ENCODE data around the gene RFK.

Gene RFK

DNA sequence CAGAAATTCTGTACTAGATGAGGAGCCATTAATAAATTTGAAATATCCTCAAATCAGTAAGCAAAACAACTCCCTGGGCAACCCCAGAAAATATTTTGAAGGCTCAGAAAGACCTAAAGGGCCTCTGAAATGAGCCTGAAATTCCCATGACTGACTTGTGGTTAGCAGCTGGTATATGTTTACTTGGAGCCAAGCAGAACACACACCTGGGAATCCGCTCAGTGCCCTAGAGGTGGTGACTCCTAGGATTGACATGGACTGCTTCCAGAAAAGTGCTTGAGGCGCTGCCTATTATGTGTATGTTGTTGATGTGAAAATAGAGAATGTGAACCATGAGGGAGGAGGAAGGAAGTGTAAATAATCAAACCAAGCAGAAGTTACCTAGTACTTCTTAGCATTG, 14.7 kb downstream of the RFK start:
- no peak for DNase-seq (ENCODE audit: extremely low read depth, low read depth)
- TF ChIP-seq CTCF (IDR thresholded peaks at IDR 0.05; ENCODE audit: low read depth, low read length, missing control alignments) = no peak
- no peak overlapping the region for H3K4me3 ChIP-seq (replicated peaks; ENCODE audit: low read depth, low read length)

DNA sequence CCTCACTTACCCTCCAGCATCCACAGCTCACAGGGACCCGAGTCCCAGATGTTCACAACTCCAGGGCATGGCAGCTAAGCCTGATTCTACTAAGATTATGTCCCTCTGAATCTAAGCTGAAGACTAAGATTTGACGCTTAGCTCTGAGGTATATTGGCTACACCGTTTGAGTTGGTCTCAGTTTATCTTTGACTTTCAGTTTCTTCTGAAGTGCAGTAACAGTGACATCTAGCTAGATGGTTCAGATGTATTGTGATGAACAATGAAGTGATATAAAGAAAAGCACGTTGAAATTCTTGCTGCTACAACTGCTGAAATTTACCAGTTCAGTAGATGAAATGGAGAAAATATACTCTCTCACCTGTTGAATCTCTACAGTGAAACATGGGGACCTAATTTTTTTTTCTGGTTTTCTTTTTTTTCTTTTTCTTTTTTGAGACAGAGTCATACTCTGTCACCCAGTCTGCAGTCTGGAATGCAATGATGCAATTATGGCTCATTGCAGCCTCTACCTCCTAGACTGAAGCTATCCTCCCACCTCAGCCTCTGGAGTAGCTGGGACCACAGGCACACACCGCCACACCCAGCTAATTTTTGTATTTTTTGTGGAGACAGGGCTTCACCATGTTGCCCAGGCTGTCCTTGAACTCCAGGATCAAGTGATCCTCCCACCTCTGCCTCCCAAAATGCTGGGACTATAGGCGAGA, 15.7 kb downstream of the RFK start:
- TF ChIP-seq CTCF (IDR thresholded peaks at IDR 0.05; ENCODE audit: low read depth, low read length, missing control alignments) = no peak
- no peak for DNase-seq (ENCODE audit: extremely low read depth, low read depth)
- H3K4me3 ChIP-seq (replicated peaks; ENCODE audit: low read depth, low read length) = no peak overlapping the region

DNA sequence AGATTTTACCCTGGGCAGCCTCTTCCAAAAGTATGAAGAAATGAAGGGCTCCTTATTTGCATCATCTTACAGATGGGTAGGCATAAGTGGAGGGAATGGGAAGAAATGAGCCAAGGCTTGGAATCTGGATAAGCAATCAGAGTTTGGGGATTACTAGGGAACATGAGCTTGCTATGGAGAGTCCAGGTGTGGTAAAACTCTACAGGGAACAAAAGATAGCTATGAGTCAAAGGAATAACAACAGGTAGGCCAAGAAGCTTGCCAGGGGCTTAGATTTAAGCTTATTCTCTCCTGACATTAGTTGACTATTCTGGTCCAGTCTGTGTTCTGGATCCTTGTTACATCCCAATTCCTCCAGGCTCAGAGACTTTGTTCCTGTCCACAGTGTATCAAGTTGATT, 16.4 kb downstream of the RFK start:
- H3K4me3 ChIP-seq (replicated peaks; ENCODE audit: low read depth, low read length) = no peak overlapping the region
- no peak for TF ChIP-seq CTCF (IDR thresholded peaks at IDR 0.05; ENCODE audit: low read depth, low read length, missing control alignments)
- DNase-seq (ENCODE audit: extremely low read depth, low read depth) = no peak

GRCh38 chr9:76374783-76375559, 19.3 kb downstream of the RFK start:
- DNase-seq (ENCODE audit: extremely low read depth, low read depth) = peak; percentile 75
- no peak for TF ChIP-seq CTCF (IDR thresholded peaks at IDR 0.05; ENCODE audit: low read depth, low read length, missing control alignments)
- H3K4me3 ChIP-seq (replicated peaks; ENCODE audit: low read depth, low read length) = no peak overlapping the region

- no peak overlapping the region for H3K4me3 ChIP-seq (replicated peaks; ENCODE audit: low read depth, low read length)
- no peak for DNase-seq (ENCODE audit: extremely low read depth, low read depth)
- TF ChIP-seq CTCF (IDR thresholded peaks at IDR 0.05; ENCODE audit: low read depth, low read length, missing control alignments) = no peak
Measured at GRCh38 chr9:76373784-76374474, 20.3 kb downstream of the RFK start.

DNA sequence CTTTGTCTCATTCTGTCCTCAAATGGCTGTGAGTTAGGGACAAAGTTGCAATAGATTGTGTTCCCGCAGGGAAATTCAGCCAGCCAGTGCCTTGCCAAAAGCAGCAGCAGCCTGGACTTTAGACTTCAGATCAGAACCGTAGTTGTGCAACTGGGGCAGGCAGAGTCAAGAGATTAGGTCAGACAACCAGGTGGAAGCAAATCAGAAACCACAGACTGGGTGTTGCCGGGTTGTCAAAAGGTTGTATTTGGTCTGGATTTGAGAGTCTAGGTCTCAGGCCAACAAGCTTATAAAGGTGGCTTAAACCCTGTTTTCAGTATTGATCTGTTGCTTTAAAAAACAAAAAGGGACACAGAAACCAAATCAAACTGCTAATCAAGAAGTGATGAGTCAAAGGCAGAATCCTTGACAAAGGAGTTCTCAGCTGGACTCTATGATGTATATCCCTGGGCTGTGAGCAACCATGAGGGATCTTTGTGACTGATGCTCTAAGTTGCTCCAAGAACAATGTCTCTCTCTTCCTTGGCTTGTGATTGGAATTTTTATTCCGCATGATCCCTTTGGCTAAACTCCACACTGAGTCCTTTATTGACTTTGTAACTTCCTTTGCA, 20.9 kb downstream of the RFK start:
- no peak for TF ChIP-seq CTCF (IDR thresholded peaks at IDR 0.05; ENCODE audit: low read depth, low read length, missing control alignments)
- DNase-seq (ENCODE audit: extremely low read depth, low read depth) = peak; percentile 59
- no peak overlapping the region for H3K4me3 ChIP-seq (replicated peaks; ENCODE audit: low read depth, low read length)
